Measurements from ENCODE around the gene NKAIN2.

The NKAIN2 gene

GRCh38 chr6:123768921-123769320 is 34.7 kb upstream of the NKAIN2 start:
- Histone ChIP-seq H2BK120ac (ENCODE audit: insufficient read depth, low read length, poor library complexity) (no peak overlapping the region), H3K4me3 (ENCODE audit: low read depth, low read length) (no peak overlapping the region)

GRCh38 chr6:123769431-123769830 is 34.2 kb upstream of the NKAIN2 start:
- no peak overlapping the region for H2BK12ac ChIP-seq (ENCODE audit: low read length)
- no peaks in the 10 kb centered on the region for H3K27me3 ChIP-seq (ENCODE audit: insufficient read depth, low read length)
- H3K9ac ChIP-seq (ENCODE audit: low read length), result no peak overlapping the region
- peak overlapping the region; percentile 33 for H2BK120ac ChIP-seq (ENCODE audit: insufficient read depth, low read length, poor library complexity)
- no peak overlapping the region for H3K4me2 ChIP-seq (ENCODE audit: low read length)
- H3K14ac ChIP-seq (ENCODE audit: low read length), result no peak overlapping the region
- H3K4me1 ChIP-seq (ENCODE audit: control insufficient read depth in 1 of 2, insufficient read depth in 2 of 2, low read length in 2 of 2), result peaks cover 0 to 4% of the 10 kb centered on the region in 2 experiments
- no peak overlapping the region for H4K8ac ChIP-seq (ENCODE audit: low read depth, low read length)
- H2AFZ ChIP-seq (ENCODE audit: insufficient read depth, low read length, poor library complexity), result no peak overlapping the region
- no peak overlapping the region for H2BK5ac ChIP-seq (ENCODE audit: low read depth, low read length, poor library complexity)
- no peak overlapping the region for H3K18ac ChIP-seq (ENCODE audit: low read length)
- H3K23ac ChIP-seq (ENCODE audit: low read length), result no peak overlapping the region
- no CpG with 5 or more reads among the region's 2 CpGs for WGBS (ENCODE audit: extremely low coverage, insufficient coverage, insufficient read length)
- H3K36me3 ChIP-seq (ENCODE audit: control insufficient read depth in 1 of 2, insufficient read depth in 2 of 2, low read length in 2 of 2), result no peaks in the 10 kb centered on the region
- H3K79me1 ChIP-seq (ENCODE audit: low read length), result peaks cover 2% of the 10 kb centered on the region
- no peak overlapping the region for H3K4ac ChIP-seq (ENCODE audit: low read depth, low read length)
- no peak overlapping the region for H3K27ac ChIP-seq (ENCODE audit: low read depth, low read length)
- no peak overlapping the region for H4K91ac ChIP-seq (ENCODE audit: low read depth, low read length)
- no peak overlapping the region for H4K12ac ChIP-seq (ENCODE audit: low read depth, low read length)
- DNase-seq, result no peak
- H3K79me2 ChIP-seq (ENCODE audit: control insufficient read depth, insufficient read depth, low read length, poor library complexity), result no peaks in the 10 kb centered on the region
- no peak overlapping the region for H3K4me3 ChIP-seq (ENCODE audit: low read depth, low read length)
- H3K9me3 ChIP-seq (ENCODE audit: insufficient read depth, low read depth, low read length), result no peaks in the 10 kb centered on the region
- H2AK5ac ChIP-seq (ENCODE audit: low read length), result no peak overlapping the region

More at GRCh38 chr6:123768921-123769320, 34.7 kb upstream of the NKAIN2 start:
- WGBS (ENCODE audit: extremely low coverage, insufficient coverage, insufficient read length), result no CpG with 5 or more reads among the region's 2 CpGs
- H4K91ac ChIP-seq (ENCODE audit: low read depth, low read length), result no peak overlapping the region
- no peaks in the 10 kb centered on the region for H3K36me3 ChIP-seq (ENCODE audit: control insufficient read depth in 1 of 2, insufficient read depth in 2 of 2, low read length in 2 of 2)
- no peak overlapping the region for H3K14ac ChIP-seq (ENCODE audit: low read length)
- H3K23ac ChIP-seq (ENCODE audit: low read length), result no peak overlapping the region
- no peak overlapping the region for H2BK12ac ChIP-seq (ENCODE audit: low read length)
- no peak overlapping the region for H3K4ac ChIP-seq (ENCODE audit: low read depth, low read length)
- H4K12ac ChIP-seq (ENCODE audit: low read depth, low read length), result no peak overlapping the region
- peaks cover 0 to 4% of the 10 kb centered on the region in 2 experiments for H3K4me1 ChIP-seq (ENCODE audit: control insufficient read depth in 1 of 2, insufficient read depth in 2 of 2, low read length in 2 of 2)
- no peak overlapping the region for H3K9ac ChIP-seq (ENCODE audit: low read length)
- no peak overlapping the region for H3K18ac ChIP-seq (ENCODE audit: low read length)
- H3K4me2 ChIP-seq (ENCODE audit: low read length), result no peak overlapping the region
- H2AK5ac ChIP-seq (ENCODE audit: low read length), result no peak overlapping the region
- DNase-seq, result no peak
- no peak overlapping the region for H2BK5ac ChIP-seq (ENCODE audit: low read depth, low read length, poor library complexity)
- H2AFZ ChIP-seq (ENCODE audit: insufficient read depth, low read length, poor library complexity), result no peak overlapping the region
- H3K27me3 ChIP-seq (ENCODE audit: insufficient read depth, low read length), result no peaks in the 10 kb centered on the region
- no peak overlapping the region for H4K8ac ChIP-seq (ENCODE audit: low read depth, low read length)
- no peaks in the 10 kb centered on the region for H3K79me2 ChIP-seq (ENCODE audit: control insufficient read depth, insufficient read depth, low read length, poor library complexity)
- no peaks in the 10 kb centered on the region for H3K9me3 ChIP-seq (ENCODE audit: insufficient read depth, low read depth, low read length)
- H3K79me1 ChIP-seq (ENCODE audit: low read length), result peaks cover 2% of the 10 kb centered on the region
- H3K27ac ChIP-seq (ENCODE audit: low read depth, low read length), result no peak overlapping the region

GRCh38 chr6:123770247-123770949 is 33.3 kb upstream of the NKAIN2 start:
- H3K79me1 ChIP-seq (ENCODE audit: low read length), result peaks cover 2% of the 10 kb centered on the region
- no peak overlapping the region for H4K91ac ChIP-seq (ENCODE audit: low read depth, low read length)
- no peak overlapping the region for H4K8ac ChIP-seq (ENCODE audit: low read depth, low read length)
- H3K4ac ChIP-seq (ENCODE audit: low read depth, low read length), result no peak overlapping the region
- no peak overlapping the region for H2AFZ ChIP-seq (ENCODE audit: insufficient read depth, low read length, poor library complexity)
- no peaks in the 10 kb centered on the region for H3K9me3 ChIP-seq (ENCODE audit: insufficient read depth, low read depth, low read length)
- H3K18ac ChIP-seq (ENCODE audit: low read length), result no peak overlapping the region
- H3K4me3 ChIP-seq (ENCODE audit: low read depth, low read length), result no peak overlapping the region
- no peaks in the 10 kb centered on the region for H3K79me2 ChIP-seq (ENCODE audit: control insufficient read depth, insufficient read depth, low read length, poor library complexity)
- H3K4me1 ChIP-seq (ENCODE audit: control insufficient read depth in 1 of 2, insufficient read depth in 2 of 2, low read length in 2 of 2), result peaks cover 0 to 4% of the 10 kb centered on the region in 2 experiments
- DNase-seq, result peak in 1 of 2 donors; percentile 33
- no peak overlapping the region for H2BK120ac ChIP-seq (ENCODE audit: insufficient read depth, low read length, poor library complexity)
- H2AK5ac ChIP-seq (ENCODE audit: low read length), result no peak overlapping the region
- H3K4me2 ChIP-seq (ENCODE audit: low read length), result no peak overlapping the region
- no peak overlapping the region for H4K12ac ChIP-seq (ENCODE audit: low read depth, low read length)
- no peaks in the 10 kb centered on the region for H3K36me3 ChIP-seq (ENCODE audit: control insufficient read depth in 1 of 2, insufficient read depth in 2 of 2, low read length in 2 of 2)
- peak overlapping the region; percentile 26 for H3K27ac ChIP-seq (ENCODE audit: low read depth, low read length)
- H3K27me3 ChIP-seq (ENCODE audit: insufficient read depth, low read length), result no peaks in the 10 kb centered on the region
- no peak overlapping the region for H2BK5ac ChIP-seq (ENCODE audit: low read depth, low read length, poor library complexity)
- WGBS (ENCODE audit: extremely low coverage, insufficient coverage, insufficient read length), result no CpG with 5 or more reads among the region's 3 CpGs
- no peak overlapping the region for H3K23ac ChIP-seq (ENCODE audit: low read length)
- H3K9ac ChIP-seq (ENCODE audit: low read length), result no peak overlapping the region
- H2BK12ac ChIP-seq (ENCODE audit: low read length), result no peak overlapping the region
- H3K14ac ChIP-seq (ENCODE audit: low read length), result no peak overlapping the region

- no peak overlapping the region for H2AFZ ChIP-seq (ENCODE audit: insufficient read depth, low read length, poor library complexity)
- H3K18ac ChIP-seq (ENCODE audit: low read length), result no peak overlapping the region
- H3K27me3 ChIP-seq (ENCODE audit: insufficient read depth, low read length), result no peaks in the 10 kb centered on the region
- peaks cover 0 to 4% of the 10 kb centered on the region in 2 experiments for H3K4me1 ChIP-seq (ENCODE audit: control insufficient read depth in 1 of 2, insufficient read depth in 2 of 2, low read length in 2 of 2)
- H3K4ac ChIP-seq (ENCODE audit: low read depth, low read length), result no peak overlapping the region
- peaks cover 2% of the 10 kb centered on the region for H3K79me1 ChIP-seq (ENCODE audit: low read length)
- no peak overlapping the region for H3K4me3 ChIP-seq (ENCODE audit: low read depth, low read length)
- no peak overlapping the region for H4K91ac ChIP-seq (ENCODE audit: low read depth, low read length)
- H2AK5ac ChIP-seq (ENCODE audit: low read length), result no peak overlapping the region
- H3K27ac ChIP-seq (ENCODE audit: low read depth, low read length), result peak overlapping the region; percentile 26
- H4K8ac ChIP-seq (ENCODE audit: low read depth, low read length), result no peak overlapping the region
- no peaks in the 10 kb centered on the region for H3K36me3 ChIP-seq (ENCODE audit: control insufficient read depth in 1 of 2, insufficient read depth in 2 of 2, low read length in 2 of 2)
- peak in 1 of 2 donors; percentile 23 for DNase-seq
- H3K23ac ChIP-seq (ENCODE audit: low read length), result no peak overlapping the region
- no peak overlapping the region for H2BK12ac ChIP-seq (ENCODE audit: low read length)
- H4K12ac ChIP-seq (ENCODE audit: low read depth, low read length), result no peak overlapping the region
- H3K9ac ChIP-seq (ENCODE audit: low read length), result no peak overlapping the region
- peak overlapping the region; percentile 43 for H2BK120ac ChIP-seq (ENCODE audit: insufficient read depth, low read length, poor library complexity)
- no peaks in the 10 kb centered on the region for H3K79me2 ChIP-seq (ENCODE audit: control insufficient read depth, insufficient read depth, low read length, poor library complexity)
- no peak overlapping the region for H2BK5ac ChIP-seq (ENCODE audit: low read depth, low read length, poor library complexity)
- H3K4me2 ChIP-seq (ENCODE audit: low read length), result no peak overlapping the region
- no CpG with 5 or more reads among the region's 2 CpGs for WGBS (ENCODE audit: extremely low coverage, insufficient coverage, insufficient read length)
- no peaks in the 10 kb centered on the region for H3K9me3 ChIP-seq (ENCODE audit: insufficient read depth, low read depth, low read length)
- H3K14ac ChIP-seq (ENCODE audit: low read length), result no peak overlapping the region
These were observed 32.5 kb upstream of the NKAIN2 start for GRCh38 chr6:123771126-123771525.
